GM21367 (cell line): ENCODE measurements around the gene RNF166.

Source experiments
- ATAC-seq: cut with Tn5 transposase; IDR thresholded peaks from one replicate; pipeline ENCODE4 v1.9.1; 2021; ENCODE audit not compliant: unreplicated experiment

Gene RNF166

DNA sequence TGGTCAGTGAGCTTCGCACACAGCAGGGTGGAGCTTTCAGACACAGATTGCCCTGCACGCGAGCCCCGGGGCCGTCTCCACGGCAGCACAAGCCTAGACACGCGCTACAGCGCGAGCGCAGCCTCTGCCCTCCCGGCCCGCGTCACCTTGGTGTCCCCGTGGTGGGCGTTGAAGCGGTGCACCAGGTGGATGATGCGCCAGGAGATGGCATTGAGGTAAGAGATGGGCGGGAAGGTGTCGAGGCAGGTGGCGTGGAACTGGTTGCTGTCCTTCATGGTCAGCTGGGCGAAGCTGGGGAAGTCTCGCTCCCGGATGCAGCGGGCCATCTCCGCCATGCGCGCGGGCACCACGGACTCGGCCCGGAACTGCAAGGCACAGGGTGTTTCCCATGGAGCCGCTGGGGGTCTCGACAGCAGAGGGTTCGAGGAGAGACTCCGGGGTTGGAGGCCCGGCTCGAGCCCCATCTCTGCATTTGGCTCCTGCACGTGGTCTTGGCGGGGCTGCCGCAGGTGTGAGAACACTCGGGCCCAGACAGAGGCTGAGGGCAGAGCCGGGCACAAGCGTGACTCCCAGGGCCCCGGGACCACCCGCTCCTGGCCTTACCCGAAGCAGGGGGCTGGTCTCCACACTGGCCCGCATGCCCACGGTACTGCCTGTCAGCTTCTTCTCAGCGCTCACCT lies 51.0 kb downstream of the RNF166 start:
- no peak for ATAC-seq

DNA sequence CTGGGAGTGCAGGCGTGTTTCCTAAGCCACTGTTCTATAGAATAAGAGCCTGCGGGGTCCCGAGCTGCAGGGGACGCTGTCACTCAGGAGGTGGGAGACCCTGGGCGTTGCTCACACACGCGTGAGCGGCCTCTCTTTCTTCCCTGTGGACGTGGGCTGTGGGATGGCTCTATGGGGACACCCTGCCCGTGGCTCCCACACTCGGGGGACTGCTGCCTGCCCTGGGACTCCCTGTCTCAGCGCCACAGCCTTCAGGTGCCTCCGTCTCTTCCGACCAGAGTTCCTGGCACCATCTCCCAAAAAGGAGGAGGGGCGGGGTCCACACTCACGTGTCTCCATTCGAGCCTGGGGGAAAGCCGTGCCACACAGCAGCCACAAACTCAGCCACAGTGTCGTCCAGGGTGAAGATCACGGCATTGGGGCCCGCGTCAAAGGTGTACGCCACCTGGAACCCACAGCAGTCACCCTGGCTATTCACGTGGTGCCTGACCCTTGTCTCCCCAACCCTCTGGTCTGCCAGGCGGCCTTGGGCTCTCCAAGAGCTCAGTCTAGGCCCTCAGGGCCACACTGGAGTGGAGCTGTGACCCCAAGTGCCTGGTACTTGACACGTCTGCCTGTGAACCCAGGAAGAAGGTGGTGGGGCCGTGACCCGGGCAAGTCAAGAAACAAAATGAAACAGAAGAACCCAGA lies 51.7 kb downstream of the RNF166 start:
- no peak for ATAC-seq

- no peak for ATAC-seq
Measured at GRCh38 chr16:88653596-88654362, 52.4 kb downstream of the RNF166 start.

DNA sequence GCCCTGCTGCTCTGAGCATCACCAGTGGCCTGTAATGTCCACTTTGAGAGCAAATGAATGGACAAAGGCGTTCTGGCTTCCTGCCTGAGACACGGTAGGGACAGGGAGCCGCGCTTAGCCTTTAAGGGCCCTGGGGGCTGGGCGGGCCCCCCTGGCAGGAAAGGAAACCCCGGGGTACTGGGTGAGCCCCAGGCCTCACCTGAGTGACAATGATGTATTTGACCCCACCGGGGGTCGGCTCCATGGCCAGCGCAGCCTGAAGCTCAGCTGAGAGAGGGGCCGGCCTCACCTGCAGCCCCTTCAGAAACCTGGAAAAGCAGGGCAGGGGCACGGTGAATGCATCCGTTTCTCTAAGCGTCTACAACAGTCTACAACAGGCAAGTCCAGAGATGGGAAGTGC lies 53.1 kb downstream of the RNF166 start:
- no peak for ATAC-seq

GRCh38 chr16:88652762-88653063 lies 53.5 kb downstream of the RNF166 start:
- ATAC-seq: no peak

GRCh38 chr16:88651989-88652761 lies 54.0 kb downstream of the RNF166 start:
- ATAC-seq: no peak

DNA sequence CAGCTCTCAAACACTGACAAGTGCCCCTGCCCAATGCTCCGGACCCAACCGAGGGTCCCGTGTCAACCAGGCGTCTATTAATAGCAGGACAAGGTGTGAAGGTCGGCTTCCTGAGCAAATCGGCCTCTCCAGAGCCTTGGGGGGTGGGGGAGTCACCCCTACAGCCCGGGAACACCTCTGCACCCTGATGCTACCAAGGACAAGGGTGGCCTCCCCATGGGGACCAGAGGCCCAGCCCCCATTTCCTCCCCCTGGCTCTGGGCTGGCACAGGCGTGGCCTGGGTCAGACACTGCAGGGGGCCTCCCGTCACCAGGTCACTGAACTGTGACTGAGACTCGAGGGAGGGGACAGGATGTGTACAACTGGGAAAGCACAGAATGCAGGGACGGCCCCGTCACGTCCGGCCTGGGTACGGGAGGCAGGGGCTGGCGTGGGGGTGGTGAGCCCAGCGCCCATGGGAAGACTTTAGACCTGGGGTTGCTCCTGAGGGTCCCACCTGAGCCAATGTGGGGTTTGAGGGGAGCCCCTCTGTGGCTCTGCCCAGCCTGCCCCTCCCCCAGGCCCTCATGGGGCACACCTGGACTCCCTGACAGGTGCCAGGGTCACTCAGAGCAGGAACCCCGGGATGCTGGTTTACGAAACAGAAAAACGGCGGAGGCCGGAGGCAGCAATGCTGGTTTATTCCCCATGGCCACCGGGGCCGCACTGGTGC lies 54.8 kb downstream of the RNF166 start:
- ATAC-seq: peak; percentile 69

DNA sequence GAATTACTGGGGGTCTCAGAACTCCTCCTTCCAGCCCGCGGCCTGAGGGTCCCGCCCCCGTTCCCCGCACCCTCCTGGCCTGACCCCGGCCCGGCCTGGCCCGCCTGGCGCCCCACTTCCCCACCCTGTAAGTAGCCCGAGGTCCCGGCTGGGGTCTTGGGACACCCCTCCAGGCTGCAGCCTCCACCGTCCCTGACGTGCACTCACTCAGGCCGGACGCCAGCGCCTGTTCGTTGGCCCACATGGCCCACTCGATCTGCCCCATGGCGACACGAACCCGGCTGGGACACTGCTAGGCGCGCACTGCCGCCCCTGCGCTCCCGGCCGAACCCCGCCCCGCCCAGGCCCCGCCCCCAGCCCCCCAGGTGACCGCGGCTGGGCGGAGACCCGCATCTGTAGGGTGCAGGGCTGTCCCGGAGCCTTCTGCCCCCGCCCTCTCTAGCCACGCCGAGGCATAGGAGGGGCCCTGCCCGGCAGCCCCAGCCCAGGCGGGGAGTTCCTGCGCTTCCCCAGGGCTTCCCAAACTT lies 55.4 kb downstream of the RNF166 start, which contains the start of gene CYBA:
CYBA (minus strand) TSS at position 305 of the 527 bp plus-strand sequence; CDS start at position 265, 40 bp downstream.
- peak; percentile 47 for ATAC-seq

- ATAC-seq: no peak
Measured at GRCh38 chr16:88649924-88650748, 56.1 kb downstream of the RNF166 start.

- no peak for ATAC-seq
Measured at GRCh38 chr16:88649195-88649923, 56.8 kb downstream of the RNF166 start.

GRCh38 chr16:88647178-88648070 lies 58.8 kb downstream of the RNF166 start:
- no peak for ATAC-seq
